ENCODE data around the gene CNOT8.

DNA sequence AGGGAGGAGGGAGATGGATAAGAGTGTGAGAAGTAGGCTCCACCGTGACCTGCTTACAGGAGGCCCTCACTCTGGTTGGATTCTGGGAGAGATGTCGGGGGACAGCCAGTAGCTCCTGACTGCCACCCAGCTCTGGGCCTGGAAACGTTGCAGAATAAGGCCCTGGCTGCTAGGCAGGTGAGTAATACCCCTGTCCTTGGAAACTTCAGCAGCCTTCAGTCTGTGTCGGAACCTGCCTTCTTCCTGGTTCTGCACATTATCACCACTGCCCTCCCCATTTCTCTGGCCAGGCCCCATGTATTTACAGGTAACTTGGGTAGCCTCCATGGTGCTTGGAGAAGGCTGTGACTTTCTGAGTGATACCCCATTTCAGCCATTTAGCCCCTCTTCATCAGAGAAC is 34.8 kb upstream of the CNOT8 start:
- TF ChIP-seq, protein P1, sequence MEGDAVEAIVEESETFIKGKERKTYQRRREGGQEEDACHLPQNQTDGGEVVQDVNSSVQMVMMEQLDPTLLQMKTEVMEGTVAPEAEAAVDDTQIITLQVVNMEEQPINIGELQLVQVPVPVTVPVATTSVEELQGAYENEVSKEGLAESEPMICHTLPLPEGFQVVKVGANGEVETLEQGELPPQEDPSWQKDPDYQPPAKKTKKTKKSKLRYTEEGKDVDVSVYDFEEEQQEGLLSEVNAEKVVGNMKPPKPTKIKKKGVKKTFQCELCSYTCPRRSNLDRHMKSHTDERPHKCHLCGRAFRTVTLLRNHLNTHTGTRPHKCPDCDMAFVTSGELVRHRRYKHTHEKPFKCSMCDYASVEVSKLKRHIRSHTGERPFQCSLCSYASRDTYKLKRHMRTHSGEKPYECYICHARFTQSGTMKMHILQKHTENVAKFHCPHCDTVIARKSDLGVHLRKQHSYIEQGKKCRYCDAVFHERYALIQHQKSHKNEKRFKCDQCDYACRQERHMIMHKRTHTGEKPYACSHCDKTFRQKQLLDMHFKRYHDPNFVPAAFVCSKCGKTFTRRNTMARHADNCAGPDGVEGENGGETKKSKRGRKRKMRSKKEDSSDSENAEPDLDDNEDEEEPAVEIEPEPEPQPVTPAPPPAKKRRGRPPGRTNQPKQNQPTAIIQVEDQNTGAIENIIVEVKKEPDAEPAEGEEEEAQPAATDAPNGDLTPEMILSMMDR (IDR thresholded peaks at IDR 0.05), result no peak
- TF ChIP-seq EP300 (IDR thresholded peaks at IDR 0.05), result no peak
- TF ChIP-seq POLR2A (IDR thresholded peaks at IDR 0.05), result no peak
